GM12875 (cell line): Measurements from ENCODE around the gene MCM3AP.

ENCODE experiments used
- H3K4me3 ChIP-seq: one replicate; pipeline ENCODE4 v1.5.1; 2011; ENCODE audit warnings: low read depth, low read length, control low read depth
- CTCF ChIP-seq: IDR thresholded peaks from 2 replicates; pipeline ENCODE4 v1.5.1; 2011; ENCODE audit warnings: low read depth, mild to moderate bottlenecking, control low read depth, inconsistent platforms, low read length, moderate library complexity, borderline replicate concordance; ENCODE audit not compliant: insufficient read depth

Gene MCM3AP

GRCh38 chr21:46211786-46212720 is 73.4 kb downstream of the MCM3AP start:
- no peak for TF ChIP-seq CTCF
- no peak overlapping the region for H3K4me3 ChIP-seq

- no peak for TF ChIP-seq CTCF
- H3K4me3 ChIP-seq = no peak overlapping the region
Measured at GRCh38 chr21:46211376-46211775, 74.0 kb downstream of the MCM3AP start.

GRCh38 chr21:46210378-46211136 is 74.9 kb downstream of the MCM3AP start:
- TF ChIP-seq CTCF = no peak
- H3K4me3 ChIP-seq = no peak overlapping the region

- no peak overlapping the region for H3K4me3 ChIP-seq
- TF ChIP-seq CTCF = no peak
Measured at GRCh38 chr21:46208761-46209721, 76.4 kb downstream of the MCM3AP start.

GRCh38 chr21:46207920-46208591 is 77.4 kb downstream of the MCM3AP start:
- no peak overlapping the region for H3K4me3 ChIP-seq
- no peak for TF ChIP-seq CTCF
